Karpas-422 (cell line): Measurements from ENCODE around the gene GZMM. TPM values are rescaled to one million over a fixed set of nuclear protein-coding genes. Genes with fewer than 3 reads are reported as not detected.

Experiments
- DNase-seq: peaks from one replicate; pipeline ENCODE4 v3.0.0-alpha.2; 2015
- H2AFZ ChIP-seq: fragments of 200-600 bp; sonication (generic); 2 replicates; pipeline ENCODE4 v1.6.1; 2014; ENCODE audit warnings: antibody characterized with exemption, low read length, mixed read lengths
- H3K27ac ChIP-seq: fragments of 200-600 bp; sonication (generic); 2 replicates; pipeline ENCODE4 v1.5.1; 2014; ENCODE audit warnings: mild to moderate bottlenecking, low read length, moderate library complexity
- H3K27me3 ChIP-seq: fragments of 200-600 bp; sonication (generic); 2 replicates; pipeline ENCODE4 v1.6.1; 2014; ENCODE audit warnings: low read length, mixed read lengths
- H3K36me3 ChIP-seq: fragments of 200-600 bp; sonication (generic); 2 replicates; pipeline ENCODE4 v1.6.1; 2014; ENCODE audit warnings: low read length, mixed read lengths; ENCODE audit not compliant: insufficient read depth
- H3K4me1 ChIP-seq: fragments of 200-600 bp; sonication (generic); 2 replicates; pipeline ENCODE4 v1.6.1; 2014; ENCODE audit warnings: mild to moderate bottlenecking, low read length, mixed read lengths
- H3K4me2 ChIP-seq: fragments of 200-600 bp; sonication (generic); 2 replicates; pipeline ENCODE4 v1.6.1; 2014; ENCODE audit warnings: low read length, low read depth, mild to moderate bottlenecking; ENCODE audit not compliant: poor library complexity, severe bottlenecking
- H3K4me3 ChIP-seq: fragments of 200-600 bp; sonication (generic); 2 replicates; pipeline ENCODE4 v1.5.1; 2014; ENCODE audit warnings: mild to moderate bottlenecking, antibody characterized with exemption, low read length, mixed read lengths
- H3K79me2 ChIP-seq: fragments of 200-600 bp; sonication (generic); 2 replicates; pipeline ENCODE4 v1.6.1; 2014; ENCODE audit warnings: mild to moderate bottlenecking, low read length, mixed read lengths
- H3K9ac ChIP-seq: fragments of 200-600 bp; sonication (generic); 2 replicates; pipeline ENCODE4 v1.6.0; 2014; ENCODE audit warnings: low read length
- H3K9me2 ChIP-seq: fragments of 200-600 bp; sonication (generic), shearing (Covaris generic); replicated peaks from 2 replicates; pipeline ENCODE4 v1.6.0; 2014; ENCODE audit warnings: mild to moderate bottlenecking, low read length, moderate library complexity; ENCODE audit not compliant: insufficient read depth
- H3K9me3 ChIP-seq: fragments of 300-700, 200-600 bp; sonication (generic); 2 replicates; pipeline ENCODE4 v1.6.1; 2014; ENCODE audit warnings: low read length, mixed read lengths
- H4K20me1 ChIP-seq: fragments of 200-600 bp; sonication (generic); 2 replicates; pipeline ENCODE4 v1.6.1; 2014; ENCODE audit warnings: mild to moderate bottlenecking, antibody characterized with exemption, low read length, low read depth; ENCODE audit not compliant: insufficient read depth
- total RNA-seq: library from RNA; depleted of rRNA; stranded (reverse); fragments of >200 nt; shearing (Covaris generic); gene quantifications from 2 replicates; pipeline ENCODE4 v1.2.3, GENCODE V29; 2014; ENCODE audit warnings: low replicate concordance

Gene GZMM
- total RNA-seq, 1 experiment from 2014 or later = not detected

- H3K79me2 ChIP-seq = peaks cover 36% of the 10 kb centered on the region
Measured at GRCh38 chr19:535017-535835, 8.6 kb upstream of the GZMM start.

GRCh38 chr19:536031-536880, 7.6 kb upstream of the GZMM start:
- Histone ChIP-seq H3K4me2 (no peak overlapping the region), H4K20me1 (peaks cover 31% of the 10 kb centered on the region), H3K36me3 (no peaks in the 10 kb centered on the region), H3K79me2 (peaks cover 36% of the 10 kb centered on the region), H3K27ac (no peak overlapping the region), H2AFZ (no peak overlapping the region), H3K4me1 (peaks cover 11% of the 10 kb centered on the region), H3K4me3 (no peak overlapping the region), H3K9me3 (no peaks in the 10 kb centered on the region), H3K9ac (no peak overlapping the region), H3K27me3 (no peaks in the 10 kb centered on the region), H3K9me2 (no peaks in the 10 kb centered on the region)
- DNase-seq = no peak

More at GRCh38 chr19:535017-535835, 8.6 kb upstream of the GZMM start:
- H3K36me3 ChIP-seq = no peaks in the 10 kb centered on the region
- no peak overlapping the region for H3K4me2 ChIP-seq
- no peak overlapping the region for H3K27ac ChIP-seq
- DNase-seq = no peak
- no peak overlapping the region for H2AFZ ChIP-seq
- H3K9me2 ChIP-seq = no peaks in the 10 kb centered on the region
- H3K9me3 ChIP-seq = no peaks in the 10 kb centered on the region
- peaks cover 31% of the 10 kb centered on the region for H4K20me1 ChIP-seq
- H3K4me1 ChIP-seq = peaks cover 18% of the 10 kb centered on the region
- no peak overlapping the region for H3K4me3 ChIP-seq
- no peaks in the 10 kb centered on the region for H3K27me3 ChIP-seq
- no peak overlapping the region for H3K9ac ChIP-seq

- DNase-seq = no peak
- Histone ChIP-seq H3K27ac (no peak overlapping the region), H3K9ac (no peak overlapping the region), H2AFZ (no peak overlapping the region), H3K79me2 (peaks cover 34% of the 10 kb centered on the region), H4K20me1 (peaks cover 31% of the 10 kb centered on the region), H3K4me3 (no peak overlapping the region), H3K9me2 (no peaks in the 10 kb centered on the region), H3K4me1 (peaks cover 11% of the 10 kb centered on the region), H3K9me3 (no peaks in the 10 kb centered on the region), H3K4me2 (no peak overlapping the region), H3K27me3 (no peaks in the 10 kb centered on the region), H3K36me3 (no peaks in the 10 kb centered on the region)
Measured at GRCh38 chr19:536881-537404, 6.9 kb upstream of the GZMM start.

GRCh38 chr19:538641-539428, 5.0 kb upstream of the GZMM start:
- H3K9ac ChIP-seq = no peak overlapping the region
- no peaks in the 10 kb centered on the region for H3K36me3 ChIP-seq
- no peak overlapping the region for H3K27ac ChIP-seq
- H3K79me2 ChIP-seq = peaks cover 15% of the 10 kb centered on the region
- H3K4me3 ChIP-seq = no peak overlapping the region
- DNase-seq = no peak
- no peak overlapping the region for H3K4me2 ChIP-seq
- no peaks in the 10 kb centered on the region for H3K9me3 ChIP-seq
- H2AFZ ChIP-seq = no peak overlapping the region
- H3K9me2 ChIP-seq = no peaks in the 10 kb centered on the region
- peaks cover 13% of the 10 kb centered on the region for H4K20me1 ChIP-seq
- H3K27me3 ChIP-seq = no peaks in the 10 kb centered on the region
- peaks cover under 1% of the 10 kb centered on the region for H3K4me1 ChIP-seq

GRCh38 chr19:539429-540030, 4.3 kb upstream of the GZMM start:
- Histone ChIP-seq H3K27ac (no peak overlapping the region), H4K20me1 (peaks cover 8% of the 10 kb centered on the region; the same call in 1 of the 2 replicates), H2AFZ (no peak overlapping the region), H3K27me3 (no peaks in the 10 kb centered on the region), H3K9me2 (no peaks in the 10 kb centered on the region), H3K79me2 (peaks cover 8% of the 10 kb centered on the region), H3K4me2 (no peak overlapping the region), H3K9me3 (no peaks in the 10 kb centered on the region), H3K9ac (no peak overlapping the region), H3K36me3 (no peaks in the 10 kb centered on the region), H3K4me1 (no peaks in the 10 kb centered on the region), H3K4me3 (no peak overlapping the region)
- DNase-seq = no peak

GRCh38 chr19:540867-541637, 2.8 kb upstream of the GZMM start:
- no peaks in the 10 kb centered on the region for H4K20me1 ChIP-seq
- no peaks in the 10 kb centered on the region for H3K79me2 ChIP-seq
- no peak overlapping the region for H3K9ac ChIP-seq
- no peak overlapping the region for H3K4me2 ChIP-seq
- no peaks in the 10 kb centered on the region for H3K36me3 ChIP-seq
- no peaks in the 10 kb centered on the region for H3K9me3 ChIP-seq
- no peak overlapping the region for H2AFZ ChIP-seq
- H3K4me3 ChIP-seq = no peak overlapping the region
- DNase-seq = no peak
- no peaks in the 10 kb centered on the region for H3K4me1 ChIP-seq
- no peaks in the 10 kb centered on the region for H3K9me2 ChIP-seq
- no peaks in the 10 kb centered on the region for H3K27me3 ChIP-seq
- no peak overlapping the region for H3K27ac ChIP-seq

GRCh38 chr19:541699-542098, 2.2 kb upstream of the GZMM start:
- H3K4me2 ChIP-seq = no peak overlapping the region
- no peak for DNase-seq
- no peak overlapping the region for H2AFZ ChIP-seq
- H3K9me3 ChIP-seq = no peaks in the 10 kb centered on the region
- H3K9ac ChIP-seq = no peak overlapping the region
- H4K20me1 ChIP-seq = no peaks in the 10 kb centered on the region
- H3K79me2 ChIP-seq = no peaks in the 10 kb centered on the region
- no peaks in the 10 kb centered on the region for H3K9me2 ChIP-seq
- H3K36me3 ChIP-seq = no peaks in the 10 kb centered on the region
- no peak overlapping the region for H3K4me3 ChIP-seq
- H3K4me1 ChIP-seq = no peaks in the 10 kb centered on the region
- no peak overlapping the region for H3K27ac ChIP-seq
- H3K27me3 ChIP-seq = no peaks in the 10 kb centered on the region
